Esophagus muscularis mucosa (tissue), 4 donors: ENCODE measurements around the gene CACNA1G.

Source experiments
- EP300 ChIP-seq: sonication (generic); formaldehyde crosslinking; IDR thresholded peaks from one replicate; pipeline ENCODE4 v1.6.1; 2017; ENCODE audit warnings: antibody characterized with exemption
- POLR2A ChIP-seq: fragments of 450-650 bp; IDR thresholded peaks from one replicate; pipeline ENCODE4 v1.6.1; 2017; ENCODE audit warnings: antibody characterized with exemption, moderate library complexity, mild to moderate bottlenecking, low read depth
- POLR2AphosphoS5 ChIP-seq, 2 donors: sonication (generic); formaldehyde crosslinking; IDR thresholded peaks; one replicate each; pipeline ENCODE4 v1.6.1; 2017; ENCODE audit warnings: antibody characterized with exemption in 2 of 2
- TF ChIP-seq, protein P1 (sequence below), 3 experiments: fragments of 200-600 bp in 2 of 3; fragments of 450-650 bp in 1 of 3; sonication (generic) in 2 of 3; IDR thresholded peaks; one replicate each; pipeline ENCODE4 v1.5.1; 2017 to 2019; ENCODE audit warnings: antibody characterized with exemption in 3 of 3, mild to moderate bottlenecking in 2 of 3, moderate library complexity in 1 of 3

DNA sequence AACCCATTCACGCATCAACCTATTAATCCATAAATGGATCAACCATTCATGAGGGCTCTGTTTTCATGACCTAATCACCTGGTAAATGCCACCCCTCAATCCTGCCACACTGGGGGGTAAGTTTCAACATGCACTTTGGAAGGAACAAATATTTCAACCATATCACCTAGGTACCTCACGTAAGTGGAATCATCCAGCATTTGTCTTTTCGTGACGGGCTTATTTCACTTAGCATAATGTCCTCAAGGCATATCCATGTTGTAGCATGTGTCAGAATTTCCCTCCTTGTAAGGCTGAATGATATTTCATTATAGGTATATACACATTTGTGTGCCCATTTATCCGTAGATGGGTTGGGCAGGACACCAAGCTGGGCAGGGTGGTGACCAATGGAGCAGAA lies 111.6 kb downstream of the CACNA1G start:
- TF ChIP-seq, protein P1, sequence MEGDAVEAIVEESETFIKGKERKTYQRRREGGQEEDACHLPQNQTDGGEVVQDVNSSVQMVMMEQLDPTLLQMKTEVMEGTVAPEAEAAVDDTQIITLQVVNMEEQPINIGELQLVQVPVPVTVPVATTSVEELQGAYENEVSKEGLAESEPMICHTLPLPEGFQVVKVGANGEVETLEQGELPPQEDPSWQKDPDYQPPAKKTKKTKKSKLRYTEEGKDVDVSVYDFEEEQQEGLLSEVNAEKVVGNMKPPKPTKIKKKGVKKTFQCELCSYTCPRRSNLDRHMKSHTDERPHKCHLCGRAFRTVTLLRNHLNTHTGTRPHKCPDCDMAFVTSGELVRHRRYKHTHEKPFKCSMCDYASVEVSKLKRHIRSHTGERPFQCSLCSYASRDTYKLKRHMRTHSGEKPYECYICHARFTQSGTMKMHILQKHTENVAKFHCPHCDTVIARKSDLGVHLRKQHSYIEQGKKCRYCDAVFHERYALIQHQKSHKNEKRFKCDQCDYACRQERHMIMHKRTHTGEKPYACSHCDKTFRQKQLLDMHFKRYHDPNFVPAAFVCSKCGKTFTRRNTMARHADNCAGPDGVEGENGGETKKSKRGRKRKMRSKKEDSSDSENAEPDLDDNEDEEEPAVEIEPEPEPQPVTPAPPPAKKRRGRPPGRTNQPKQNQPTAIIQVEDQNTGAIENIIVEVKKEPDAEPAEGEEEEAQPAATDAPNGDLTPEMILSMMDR (IDR thresholded peaks at IDR 0.05): no peak
- no peak for TF ChIP-seq EP300
- TF ChIP-seq POLR2A: no peak
- TF ChIP-seq POLR2AphosphoS5 (IDR thresholded peaks at IDR 0.05): no peak
